Activated naive CD4-positive, alpha-beta T cell (primary cell): ENCODE data around the gene CTNNA2.

Source experiments
- DNase-seq, 4 experiments: peaks; one replicate each; lab custom pipeline; 2025; lab: John Stamatoyannopoulos, UW

CTNNA2 gene

DNA sequence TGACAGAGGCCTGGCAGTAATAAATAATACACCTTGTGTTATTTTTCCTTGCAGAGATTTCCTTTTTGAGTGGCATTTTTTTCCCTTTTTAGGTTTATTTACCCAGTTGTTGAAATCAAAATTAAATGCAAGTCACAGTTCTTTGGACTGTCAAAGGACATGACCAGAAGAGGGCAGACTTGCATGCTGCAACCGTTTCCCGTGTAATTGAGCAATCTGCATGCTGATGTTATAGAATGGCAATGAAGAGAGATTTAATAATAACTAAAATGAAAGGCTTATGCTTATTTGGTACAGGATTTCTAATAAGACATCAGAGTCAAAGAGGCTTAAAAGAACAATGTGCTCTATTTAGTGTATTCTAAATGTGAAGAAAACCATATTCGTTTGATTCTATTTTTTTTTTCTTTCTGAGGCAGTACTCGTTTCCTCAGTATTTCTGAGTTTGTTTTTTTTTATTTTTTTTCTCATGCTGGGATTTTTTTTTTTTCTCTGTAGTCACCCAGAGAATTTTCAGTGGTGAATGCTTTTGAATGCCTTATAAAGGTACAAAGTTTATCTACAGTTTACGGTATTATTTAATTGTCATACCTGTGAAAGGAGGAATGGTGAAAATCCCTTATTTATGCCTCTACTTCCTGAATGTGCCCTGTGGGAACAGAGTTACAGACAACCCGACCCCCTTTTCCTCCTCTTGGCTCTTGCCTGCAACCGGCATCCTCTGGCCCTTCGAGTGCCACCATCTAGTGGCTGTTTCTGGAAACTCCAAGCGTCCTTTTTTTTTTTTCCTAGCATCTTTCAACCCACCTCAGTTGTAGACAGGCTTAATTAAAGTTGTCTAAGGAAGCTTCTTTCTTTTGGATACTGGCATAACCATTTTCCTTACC, 423.2 kb downstream of the CTNNA2 start:
- no peak for DNase-seq

DNA sequence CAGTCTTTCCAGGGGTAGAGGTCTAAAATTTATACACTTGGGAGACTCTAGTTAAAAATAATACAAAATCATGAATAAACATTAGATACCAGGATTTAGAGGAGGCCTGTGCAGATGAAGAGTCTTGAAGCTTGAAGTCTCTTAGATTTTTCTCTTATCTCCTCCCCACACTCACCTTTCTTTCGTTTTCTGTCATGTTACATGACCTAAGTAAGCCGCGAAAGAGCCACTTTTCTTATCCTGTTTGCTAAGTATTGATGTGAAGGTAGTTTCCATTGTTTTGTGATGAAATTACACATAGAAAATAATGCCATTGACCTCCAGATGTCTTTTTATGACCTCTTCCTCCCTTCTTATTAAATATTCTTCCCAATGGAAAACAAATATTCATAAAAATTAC, 423.9 kb downstream of the CTNNA2 start:
- DNase-seq, result no peak

DNA sequence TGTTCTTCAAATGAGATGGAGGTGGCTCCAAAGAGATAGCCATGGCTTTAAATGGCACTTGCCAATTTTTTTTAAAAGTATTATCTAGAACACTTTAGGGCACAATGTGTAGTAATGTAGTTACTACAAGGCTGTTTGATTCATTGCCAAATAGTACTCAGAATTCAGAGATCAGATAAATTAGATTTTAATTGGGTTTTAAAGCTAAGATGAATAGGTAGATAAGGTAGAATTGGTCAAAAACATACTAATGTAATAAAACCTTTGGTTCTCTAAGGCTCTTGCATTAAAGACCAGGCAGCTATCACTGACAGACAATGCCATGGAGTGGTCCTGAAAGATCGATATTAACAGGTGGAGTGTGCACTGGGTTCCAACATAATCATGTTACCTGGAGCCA, 425.8 kb downstream of the CTNNA2 start:
- no peak for DNase-seq

DNA sequence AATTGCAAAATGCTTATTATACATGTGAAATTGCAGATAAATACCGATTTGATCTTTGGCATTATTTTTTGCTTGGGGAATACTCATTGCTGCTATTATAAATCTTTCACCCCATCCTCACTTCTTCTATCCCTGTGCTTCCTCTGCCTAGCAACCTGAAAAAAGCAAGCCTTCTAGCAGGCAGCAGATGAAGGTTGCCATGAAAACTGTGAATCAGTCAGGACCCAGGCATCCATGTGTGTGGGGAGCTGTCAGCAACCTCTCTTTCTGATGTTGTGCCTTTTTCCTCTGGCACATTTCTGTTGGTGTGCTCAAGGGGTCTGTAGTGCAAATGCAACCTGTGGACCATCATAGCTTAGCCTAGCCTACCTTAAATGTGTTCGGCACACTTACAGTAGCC, 427.5 kb downstream of the CTNNA2 start:
- no peak for DNase-seq

DNA sequence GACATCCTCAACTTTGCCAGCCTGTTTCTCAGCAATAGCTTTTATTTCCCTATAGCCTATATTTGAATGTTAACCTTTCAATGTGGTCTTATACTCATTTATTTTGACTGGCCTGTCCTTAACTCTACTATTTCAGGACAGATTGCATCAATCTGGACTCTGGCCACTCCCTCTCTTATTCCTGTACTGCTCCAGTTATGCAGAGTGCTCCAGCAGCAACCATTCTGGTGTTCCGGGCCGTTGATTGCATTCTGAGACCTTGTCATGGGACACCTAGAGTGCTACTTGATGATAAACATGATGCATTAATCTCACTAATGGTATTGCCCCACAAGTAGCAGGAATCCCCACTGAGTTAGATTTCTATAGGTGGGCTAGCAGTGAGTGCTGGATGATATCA, 428.3 kb downstream of the CTNNA2 start:
- no peak for DNase-seq

DNA sequence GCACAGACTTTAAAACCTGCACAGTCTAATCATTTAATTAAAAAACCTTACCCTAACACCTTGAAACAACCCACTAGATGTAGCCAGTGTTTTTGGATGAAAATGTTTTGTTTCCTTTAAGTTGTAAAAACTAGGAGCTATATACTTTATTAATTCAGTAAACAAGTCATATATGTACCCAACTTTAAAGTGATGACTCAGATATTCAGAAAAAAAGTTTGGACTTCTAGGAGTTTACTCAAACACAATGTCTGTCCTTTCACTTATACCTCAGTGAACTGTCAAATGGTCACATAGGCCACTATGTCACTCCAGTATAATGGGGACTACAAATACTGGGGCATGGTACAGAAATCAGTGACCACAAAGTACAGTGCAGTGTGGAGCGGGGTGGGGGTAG, 431.4 kb downstream of the CTNNA2 start:
- DNase-seq, result no peak

DNA sequence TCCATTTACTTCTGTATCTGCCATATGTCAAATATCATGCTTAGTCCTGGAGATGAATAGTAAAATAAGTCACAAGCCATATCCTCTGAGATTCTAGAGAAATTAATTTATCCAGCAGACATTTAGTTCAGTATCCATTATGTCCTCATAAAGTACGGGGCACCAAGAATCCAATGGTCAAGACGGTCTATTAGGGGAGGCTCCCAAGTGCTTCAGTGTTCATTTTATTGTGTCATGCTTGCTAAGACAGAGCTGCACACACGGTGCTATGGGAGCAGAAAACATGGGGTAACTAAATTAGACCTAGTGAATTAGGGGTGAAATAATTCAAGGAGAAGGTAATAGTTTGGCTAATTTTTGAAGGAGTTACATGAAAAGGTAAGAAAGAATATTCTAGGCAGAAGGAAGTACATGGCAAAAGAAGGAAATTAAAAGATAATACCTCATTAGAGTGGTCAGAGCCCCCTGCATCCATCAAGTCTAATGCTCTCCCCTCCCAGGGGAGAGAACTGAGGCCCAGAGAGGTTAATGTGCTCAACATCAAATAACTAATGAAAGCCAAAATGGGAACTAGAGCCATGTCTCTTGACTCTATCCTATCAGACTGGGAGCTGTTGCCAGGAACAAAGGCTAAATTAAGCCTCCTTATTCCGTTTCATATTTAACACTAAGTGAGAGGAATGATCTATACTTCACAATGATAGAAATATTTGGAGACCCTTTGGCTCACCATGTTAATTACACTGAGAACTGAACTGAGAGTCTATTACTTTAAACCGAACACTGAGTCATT, 433.0 kb downstream of the CTNNA2 start:
- DNase-seq, result no peak

DNA sequence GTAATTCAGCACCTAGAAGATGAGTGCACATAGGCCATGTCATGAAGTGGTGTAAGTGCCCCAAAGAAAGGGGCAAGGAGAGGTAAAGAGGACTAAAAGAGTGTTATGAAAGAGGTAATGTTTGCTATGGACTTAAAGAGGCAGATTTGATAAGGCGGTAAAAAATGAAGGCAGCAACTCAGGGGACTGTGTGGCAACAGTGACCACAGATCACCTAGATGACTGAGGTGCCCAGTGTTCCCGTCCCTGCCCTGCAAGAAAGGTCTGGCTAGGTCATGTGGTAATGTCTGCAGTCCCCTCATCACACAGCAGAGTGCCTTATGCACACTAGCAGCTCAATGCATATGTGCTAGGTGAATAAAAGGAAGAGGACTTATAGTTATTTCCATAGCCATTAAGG, 434.9 kb downstream of the CTNNA2 start:
- no peak for DNase-seq

DNA sequence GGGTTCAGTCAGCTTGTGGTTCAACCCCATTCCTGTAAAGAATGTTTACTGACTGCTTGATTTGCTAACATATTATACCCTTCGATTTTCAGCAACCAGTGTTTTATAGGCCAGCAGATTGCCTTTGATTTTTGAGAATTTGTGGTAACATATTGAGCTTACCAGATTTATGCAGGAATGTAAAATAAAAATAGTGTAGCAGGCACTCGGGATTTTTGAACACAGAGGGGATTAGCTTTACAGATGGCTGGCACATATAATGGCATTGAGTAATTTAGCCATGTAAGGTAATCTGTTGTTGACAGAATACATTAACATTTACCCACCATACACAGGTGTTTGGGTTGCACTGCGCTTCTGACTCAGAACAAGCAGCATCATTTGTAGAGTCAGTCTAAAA, 437.7 kb downstream of the CTNNA2 start:
- no peak for DNase-seq

DNA sequence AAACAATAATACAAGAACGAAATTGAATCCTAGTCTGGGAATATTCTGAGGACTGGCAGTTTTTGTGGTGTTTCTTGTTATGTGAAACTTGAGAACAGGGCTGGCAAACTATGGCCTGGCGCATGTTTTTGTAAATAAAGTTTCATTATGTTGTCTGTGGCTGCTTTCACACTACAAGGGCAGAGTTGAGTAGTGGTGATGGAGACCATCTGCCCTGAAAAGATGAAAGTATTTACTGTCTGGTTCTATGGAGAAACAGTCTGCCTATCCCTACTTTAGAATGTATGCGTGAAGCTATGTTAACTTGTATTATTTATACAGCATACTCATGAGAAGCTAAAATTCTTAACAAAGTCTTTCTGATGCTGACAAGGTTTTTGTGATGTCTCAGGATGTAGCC, 439.8 kb downstream of the CTNNA2 start:
- no peak for DNase-seq

DNA sequence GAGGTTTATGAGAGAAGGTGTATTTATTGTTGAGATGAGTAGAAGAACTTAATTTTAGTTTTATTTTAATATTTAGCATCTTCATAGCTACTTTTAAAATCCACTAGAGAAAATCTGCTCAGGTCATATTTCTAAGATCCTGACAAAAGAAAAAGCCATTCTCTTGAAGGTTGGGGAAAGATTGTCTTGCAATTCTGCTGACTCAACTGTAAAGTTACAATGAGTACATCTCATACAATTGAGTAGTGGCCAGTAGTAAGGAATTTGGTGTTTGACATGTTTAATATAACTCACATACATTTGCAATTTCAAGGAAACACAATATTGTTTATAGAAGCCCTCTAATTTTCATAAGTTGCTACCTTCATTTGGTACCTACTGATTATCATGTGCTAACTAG, 447.2 kb downstream of the CTNNA2 start:
- no peak for DNase-seq

DNA sequence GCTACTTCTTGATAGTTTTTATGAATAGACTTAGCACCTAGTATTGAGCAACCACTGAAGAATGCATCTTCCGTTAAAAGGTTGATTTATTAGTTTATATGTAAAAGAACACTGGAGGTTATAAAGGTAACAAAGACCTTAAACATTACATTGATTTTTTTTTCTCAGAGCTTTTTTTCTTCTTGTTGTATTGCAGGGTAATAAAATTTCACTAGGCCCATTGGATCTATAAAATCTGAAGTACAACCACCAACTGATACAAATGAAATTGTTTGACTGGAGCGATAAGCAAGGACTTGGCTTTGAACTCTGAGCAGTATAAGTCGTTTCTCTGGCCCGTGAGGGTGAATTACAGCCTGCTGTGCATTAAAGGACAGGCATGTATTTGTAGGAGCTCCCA, 447.7 kb downstream of the CTNNA2 start:
- DNase-seq, result no peak

DNA sequence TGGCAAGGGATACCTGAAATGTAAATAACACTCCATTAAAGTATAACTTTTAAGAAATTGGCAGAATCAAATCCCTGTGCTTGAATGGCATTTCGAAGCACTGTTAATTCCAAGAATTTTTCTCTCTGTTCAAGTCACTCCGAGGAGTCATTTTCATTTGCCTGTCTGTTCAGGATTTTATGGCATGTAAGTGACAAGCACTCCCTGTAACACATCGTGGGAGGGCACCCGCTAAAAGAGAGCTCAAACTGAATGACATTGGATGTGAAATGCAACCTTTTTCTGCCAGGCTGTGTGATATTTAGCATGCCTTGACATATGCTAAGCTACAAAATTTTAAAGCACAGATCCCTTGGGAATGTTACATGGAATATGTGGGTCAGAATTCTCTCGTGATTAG, 452.1 kb downstream of the CTNNA2 start:
- no peak for DNase-seq

DNA sequence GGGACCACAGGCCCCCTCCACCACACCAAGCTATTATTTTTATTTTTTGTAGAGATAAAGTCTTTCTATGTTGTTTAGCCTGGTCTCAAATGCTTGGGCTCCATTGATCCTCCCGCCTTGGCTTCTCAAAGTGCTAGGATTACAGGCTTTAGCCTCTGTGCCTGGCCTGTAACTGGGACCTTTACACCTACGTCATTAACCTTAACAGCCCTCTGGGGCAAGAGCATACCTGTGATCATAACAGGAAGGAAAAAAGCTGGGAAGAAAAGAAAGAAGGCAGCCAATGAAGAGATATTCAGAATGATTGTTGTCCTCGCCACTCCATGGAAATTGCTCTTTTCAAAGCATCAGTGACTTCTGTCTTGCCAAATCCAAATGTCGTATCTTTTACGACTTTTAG, 453.5 kb downstream of the CTNNA2 start:
- DNase-seq, result no peak

DNA sequence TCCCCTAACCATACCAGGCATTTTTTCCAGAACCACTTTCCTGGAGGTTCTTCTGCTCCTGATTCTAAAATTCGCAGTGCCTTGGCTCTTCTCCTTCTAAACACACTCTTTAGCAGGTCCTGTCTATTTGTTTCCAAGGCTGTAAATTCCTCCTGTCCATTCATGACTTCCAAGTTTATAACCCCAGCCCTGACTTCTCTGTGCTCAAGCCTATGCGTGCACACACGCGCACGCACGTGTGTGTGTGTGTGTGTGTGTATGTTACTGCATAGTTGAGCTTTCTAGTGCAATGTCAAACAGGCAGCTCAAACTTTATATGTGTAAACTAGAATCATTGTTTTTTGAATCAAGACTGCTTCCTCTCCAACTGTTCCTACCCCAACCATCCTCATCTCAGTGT, 454.0 kb downstream of the CTNNA2 start:
- no peak for DNase-seq

DNA sequence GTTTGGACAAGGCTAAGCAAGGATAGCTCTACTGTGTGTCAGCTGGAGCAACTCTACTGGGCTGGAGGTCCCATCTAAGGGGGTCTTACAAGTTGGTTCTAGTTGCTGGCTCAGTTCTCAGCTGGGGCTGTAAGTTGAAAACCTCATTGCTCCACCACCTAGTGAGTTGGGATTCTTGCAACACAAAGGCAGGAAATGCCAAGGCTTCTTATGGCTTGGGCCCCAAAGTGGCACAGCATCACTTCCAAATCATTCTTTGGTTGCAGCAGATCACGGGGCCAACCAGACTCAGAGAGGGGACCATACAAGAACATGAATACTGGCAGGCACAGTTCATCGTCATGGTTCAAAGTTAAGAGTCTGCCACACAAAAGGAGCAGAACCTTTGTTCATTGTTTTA, 459.0 kb downstream of the CTNNA2 start:
- DNase-seq, result no peak

DNA sequence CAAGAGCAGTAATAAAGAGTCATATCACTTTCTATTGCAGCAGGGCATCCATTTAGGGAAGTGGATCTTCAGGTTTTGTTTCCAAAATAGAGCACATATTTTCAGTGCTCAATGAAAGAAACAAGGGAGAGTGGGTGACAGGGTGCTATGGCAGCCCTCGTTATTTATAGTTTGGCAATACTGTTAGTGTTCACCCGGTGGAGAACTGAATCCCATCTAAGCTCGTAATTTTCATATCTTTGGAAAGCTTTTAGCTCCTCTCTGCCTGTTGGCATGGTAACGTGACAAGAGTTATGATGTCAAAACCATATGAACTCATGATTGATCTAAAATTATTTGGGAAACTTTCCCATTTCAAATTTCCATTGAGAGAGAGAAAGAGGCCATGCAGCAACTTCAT, 459.8 kb downstream of the CTNNA2 start:
- DNase-seq, result no peak

DNA sequence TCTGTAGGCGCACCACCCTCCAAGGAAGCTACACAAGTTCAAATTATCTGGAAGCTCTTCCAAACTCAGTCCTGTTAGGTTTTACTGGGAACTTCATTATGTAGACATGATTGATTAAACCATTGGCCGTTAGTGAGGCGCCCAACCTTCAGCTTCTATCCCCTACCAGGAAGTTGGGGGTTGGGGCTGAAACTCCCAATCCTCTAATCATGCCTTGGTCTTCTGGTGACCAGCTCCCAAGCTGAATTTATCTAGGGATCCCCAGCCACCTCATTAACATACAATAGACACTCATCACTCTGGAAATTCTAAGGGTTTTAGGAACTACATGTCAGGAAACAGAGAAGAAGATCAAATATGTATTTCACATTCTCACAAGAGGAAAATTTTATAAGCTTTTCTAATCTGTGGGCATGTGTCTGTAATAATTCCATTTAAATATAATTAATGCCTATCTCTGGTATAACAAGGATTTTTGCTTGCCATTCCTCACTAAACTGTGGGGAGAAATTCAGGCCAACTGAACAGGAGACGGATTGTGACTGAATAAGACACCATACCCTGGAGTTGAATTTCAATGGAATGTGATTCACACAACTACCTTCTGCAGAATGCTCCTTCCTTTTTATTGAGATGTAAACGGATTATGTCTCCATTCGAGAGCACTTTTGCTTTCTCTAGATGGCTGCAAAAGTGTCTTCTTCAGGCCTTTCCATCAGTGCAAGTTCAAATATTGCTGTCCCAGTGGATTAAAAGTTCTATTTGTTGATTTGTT, 463.1 kb downstream of the CTNNA2 start:
- DNase-seq, result no peak

DNA sequence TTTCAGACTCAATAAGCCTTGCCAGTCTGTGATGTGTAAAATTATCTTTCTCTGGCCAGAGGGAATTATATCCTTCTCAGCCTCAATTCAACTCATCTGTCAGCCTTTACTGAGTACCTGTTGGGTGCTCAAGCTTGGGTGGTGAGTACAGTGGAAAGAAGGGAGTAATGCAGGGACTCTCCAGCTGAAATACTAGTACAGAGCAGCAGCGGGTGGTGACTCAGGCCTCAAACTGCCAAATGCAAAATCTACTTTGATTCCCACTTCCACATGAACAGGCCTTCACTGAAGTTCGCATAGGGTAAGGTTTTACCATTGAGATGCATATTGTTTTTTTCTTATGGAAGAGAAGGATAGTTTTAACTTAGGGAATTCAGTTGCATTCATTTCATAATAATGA, 464.9 kb downstream of the CTNNA2 start:
- DNase-seq, result no peak

DNA sequence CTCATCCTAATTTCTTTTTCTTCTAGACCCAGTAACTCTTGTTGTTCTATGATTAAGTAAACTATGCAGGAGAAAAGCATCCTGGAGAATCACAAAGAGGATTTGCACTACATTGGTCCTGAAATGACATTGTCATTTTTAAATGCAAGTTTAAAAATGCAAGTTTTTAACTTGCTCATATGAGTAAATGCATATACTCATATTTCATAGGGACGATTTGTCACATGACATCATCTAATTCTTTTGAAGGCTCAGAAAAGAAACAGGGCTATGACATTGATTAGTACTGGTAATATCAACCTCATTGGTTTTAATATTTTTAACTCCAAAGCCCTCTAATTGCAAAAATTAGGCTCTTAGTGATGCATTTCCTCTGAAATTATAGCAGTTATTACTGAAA, 467.3 kb downstream of the CTNNA2 start:
- DNase-seq, result no peak

DNA sequence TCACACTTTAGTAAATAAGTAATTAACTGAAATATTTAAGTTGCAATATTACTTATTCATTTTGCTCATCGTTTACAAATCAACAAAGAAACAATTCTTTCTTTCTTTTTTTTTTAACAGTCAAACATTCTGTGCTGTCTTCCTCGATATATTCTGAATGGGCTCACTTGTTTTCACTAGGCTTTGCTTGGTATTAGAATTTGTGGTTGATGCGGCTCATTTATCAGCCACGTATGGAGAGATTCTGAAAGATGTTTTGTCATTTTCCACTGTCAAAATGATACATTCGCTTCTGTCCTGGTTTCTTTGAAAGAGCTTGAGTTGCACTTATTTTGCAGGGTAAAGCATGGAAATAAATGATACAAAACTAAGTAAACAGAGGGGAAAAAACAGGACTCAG, 468.0 kb downstream of the CTNNA2 start:
- DNase-seq, result no peak

DNA sequence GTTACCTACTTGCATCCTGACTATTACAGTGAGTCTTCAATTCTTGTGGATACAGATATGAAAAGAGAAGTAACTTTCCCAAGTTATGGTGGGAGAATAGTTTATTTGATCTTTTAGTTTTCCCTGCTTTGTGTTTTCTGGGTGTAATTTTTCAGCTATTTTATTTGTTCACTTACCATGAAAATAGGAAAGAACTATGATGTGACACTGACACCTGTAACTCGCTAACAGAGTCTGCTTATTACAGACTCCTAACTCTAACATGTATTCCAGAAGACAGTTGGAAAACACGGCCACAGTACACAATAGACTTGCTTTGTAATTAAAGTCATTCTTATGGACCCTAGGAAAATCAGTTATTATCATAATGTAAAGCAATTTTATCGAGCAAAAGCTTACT, 468.5 kb downstream of the CTNNA2 start:
- DNase-seq, result no peak

DNA sequence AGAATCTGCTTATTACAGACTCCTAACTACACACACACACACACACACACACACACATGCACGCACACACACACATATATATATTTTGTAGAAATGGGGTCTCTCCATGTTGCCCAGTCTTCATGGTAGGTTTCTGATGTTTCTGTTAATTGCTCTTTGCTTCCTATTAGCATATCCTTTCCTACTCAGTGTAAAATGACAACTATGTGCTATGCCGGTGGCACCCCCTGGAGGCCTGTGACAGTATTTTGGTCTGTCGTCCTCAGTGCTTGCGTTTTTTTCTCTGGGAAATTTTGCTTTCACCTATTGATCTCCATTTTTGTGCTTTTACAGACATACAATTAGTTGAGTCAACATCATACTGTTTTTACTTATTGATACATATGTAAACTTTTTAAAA, 469.6 kb downstream of the CTNNA2 start:
- no peak for DNase-seq
